Stimulated activated CD8-positive, alpha-beta memory T cell treated with anti-CD3 and anti-CD28 coated beads, Interleukin-4, amount 100 ng/mL, for 4 hours (primary cell): ENCODE data around the gene PEAK3.
"Not testable (repeated sequence)": the region's sequence is repeated elsewhere in the genome, so short reads cannot be mapped to it uniquely, and the experiment has no call there.

Experiments
- DNase-seq, 2 donors: peaks; one replicate each; pipeline ENCODE4 v3.0.0-alpha.2; 2020; ENCODE audit warnings: low read depth in 2 of 2, low spot score in 1 of 2

Gene PEAK3

DNA sequence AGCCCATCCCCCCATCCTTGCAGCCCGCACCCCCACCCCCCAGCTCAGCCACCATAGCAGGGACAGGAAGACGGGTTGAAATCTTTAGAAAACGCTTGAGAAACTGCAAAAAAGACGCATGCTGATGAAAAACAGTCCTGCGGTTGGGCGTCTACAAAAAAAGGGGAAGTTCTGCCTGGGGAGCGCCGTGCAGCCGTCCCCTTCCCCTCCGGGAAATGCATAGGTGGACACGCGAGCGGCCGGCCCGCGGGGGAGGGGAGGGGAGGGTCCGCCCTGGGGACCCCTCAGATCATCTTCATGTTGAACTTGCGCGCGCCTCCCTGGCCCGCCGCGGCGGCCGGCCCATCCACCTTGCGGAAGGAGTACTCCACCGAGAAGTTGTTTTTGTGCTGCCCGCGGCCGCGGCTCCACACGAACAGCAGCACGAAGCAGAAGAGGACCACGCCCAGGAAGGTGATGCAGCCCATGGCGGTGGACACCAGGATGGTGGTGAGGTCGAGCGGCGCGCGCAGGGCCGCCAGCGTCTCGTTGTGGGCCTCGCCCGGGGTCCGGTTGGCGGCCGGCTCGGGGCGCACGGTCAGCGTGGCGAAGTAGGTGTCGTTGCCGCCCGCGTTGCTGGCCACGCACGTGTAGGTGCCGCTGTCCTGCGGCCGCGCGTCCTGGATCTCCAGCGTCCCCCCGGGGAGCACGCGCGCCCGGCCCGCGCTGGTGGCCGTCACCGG is 7.9 kb upstream of the PEAK3 start:
- DNase-seq: no peak

DNA sequence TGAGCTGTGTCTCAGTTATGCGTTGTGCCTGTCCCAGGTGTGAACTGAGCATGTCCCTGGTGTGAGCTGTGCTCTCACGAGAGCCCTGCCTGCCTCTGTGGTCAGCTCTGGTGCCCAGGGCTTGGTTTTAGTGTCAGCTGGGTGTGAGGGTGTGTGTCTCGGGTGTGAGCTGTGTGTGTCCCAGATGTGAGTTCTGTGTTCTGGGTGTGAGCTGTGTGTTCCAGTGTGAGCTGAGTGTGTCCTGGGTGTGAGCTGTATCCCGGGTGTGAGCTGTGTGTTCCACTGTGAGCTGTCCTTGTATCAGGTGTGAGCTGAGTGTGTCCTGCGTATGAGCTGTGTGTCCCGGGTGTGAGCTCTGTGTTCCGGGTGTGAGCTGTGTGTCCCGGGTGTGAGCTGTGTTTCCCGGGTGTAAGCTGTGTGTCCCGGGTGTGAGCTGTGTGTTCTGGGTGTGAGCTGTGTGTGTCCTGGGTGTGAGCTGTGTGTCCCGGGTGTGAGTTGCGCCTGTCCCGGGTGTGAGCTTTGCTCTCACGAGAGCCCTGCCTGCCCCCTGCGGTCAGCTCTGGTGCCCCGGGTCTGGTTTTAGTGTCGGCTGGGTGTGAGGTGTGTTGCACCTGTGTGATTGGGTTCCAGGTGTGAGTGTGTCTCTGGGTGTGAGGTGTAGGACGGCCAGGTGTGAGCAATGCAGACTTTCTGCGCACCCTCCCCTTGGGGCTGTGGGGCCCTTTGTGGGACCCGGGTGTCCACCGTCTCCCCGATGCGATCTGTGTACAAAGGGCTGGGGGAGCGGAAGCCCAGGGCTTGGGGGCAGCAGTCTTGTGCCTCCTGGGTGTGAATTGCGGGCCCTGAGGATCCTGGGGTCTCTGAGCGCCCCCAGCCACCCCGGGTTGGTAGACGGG is 7.1 kb upstream of the PEAK3 start:
- DNase-seq: no peak

DNA sequence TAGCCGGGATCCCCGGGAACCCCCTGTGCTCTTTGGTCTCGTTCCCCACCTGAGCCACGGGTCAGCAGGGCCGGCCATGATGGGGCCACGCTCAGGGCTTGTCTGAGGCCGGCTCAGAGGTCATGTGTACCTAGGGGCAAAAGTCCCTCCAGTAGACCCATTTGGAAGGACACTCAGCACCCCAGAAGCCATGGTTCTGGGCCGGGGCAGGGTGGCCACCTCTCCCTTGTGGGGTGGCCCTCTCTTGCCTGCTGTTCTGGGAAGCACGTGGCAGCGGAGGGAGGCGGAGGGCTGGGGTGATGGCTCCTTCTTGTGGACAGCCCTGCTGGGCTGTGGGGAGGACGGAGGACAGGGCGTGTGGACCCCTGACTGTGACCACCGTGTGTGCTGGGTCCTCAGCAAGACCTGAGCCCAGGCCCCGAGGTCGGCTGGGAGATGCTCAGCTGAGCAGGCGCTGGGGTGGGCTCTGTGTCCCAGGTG is 6.4 kb upstream of the PEAK3 start:
- DNase-seq: no peak

DNA sequence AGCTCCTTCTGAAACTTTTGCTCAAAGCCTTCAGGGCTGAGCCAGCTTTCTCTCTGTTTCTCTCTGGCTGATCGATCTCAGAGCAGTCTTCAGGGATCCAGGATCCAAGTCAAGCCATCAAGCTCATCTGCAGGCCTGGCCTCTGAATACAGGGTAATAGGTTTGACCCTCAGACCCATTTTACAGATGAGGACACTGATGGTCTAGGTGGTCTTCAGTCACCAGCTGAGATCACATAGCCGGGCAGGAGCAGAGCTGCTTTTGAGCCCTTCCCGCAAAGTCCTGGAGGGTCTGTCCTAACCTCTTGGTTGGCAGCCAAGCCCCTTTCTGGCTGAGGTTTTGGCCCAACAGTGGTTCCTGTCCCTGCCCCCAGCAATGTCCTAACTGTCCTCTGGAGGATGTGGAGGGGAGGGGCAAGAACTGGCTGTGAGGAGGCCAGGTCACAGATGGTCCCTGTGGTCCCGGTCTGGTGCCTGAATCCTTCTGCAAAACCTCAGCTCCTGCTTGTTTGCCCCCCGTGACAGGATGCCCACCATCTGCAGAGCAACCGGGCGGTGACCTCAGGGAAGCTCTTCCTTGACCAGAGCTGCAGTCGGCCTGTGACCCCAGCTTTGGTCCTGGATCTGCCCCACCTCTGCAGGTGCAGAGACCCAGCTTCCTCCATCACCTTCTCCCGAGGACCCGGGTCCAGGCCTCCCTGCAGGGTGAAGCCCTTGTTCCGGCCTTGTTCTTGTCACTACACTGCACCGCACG is 5.8 kb upstream of the PEAK3 start:
- DNase-seq: no peak

DNA sequence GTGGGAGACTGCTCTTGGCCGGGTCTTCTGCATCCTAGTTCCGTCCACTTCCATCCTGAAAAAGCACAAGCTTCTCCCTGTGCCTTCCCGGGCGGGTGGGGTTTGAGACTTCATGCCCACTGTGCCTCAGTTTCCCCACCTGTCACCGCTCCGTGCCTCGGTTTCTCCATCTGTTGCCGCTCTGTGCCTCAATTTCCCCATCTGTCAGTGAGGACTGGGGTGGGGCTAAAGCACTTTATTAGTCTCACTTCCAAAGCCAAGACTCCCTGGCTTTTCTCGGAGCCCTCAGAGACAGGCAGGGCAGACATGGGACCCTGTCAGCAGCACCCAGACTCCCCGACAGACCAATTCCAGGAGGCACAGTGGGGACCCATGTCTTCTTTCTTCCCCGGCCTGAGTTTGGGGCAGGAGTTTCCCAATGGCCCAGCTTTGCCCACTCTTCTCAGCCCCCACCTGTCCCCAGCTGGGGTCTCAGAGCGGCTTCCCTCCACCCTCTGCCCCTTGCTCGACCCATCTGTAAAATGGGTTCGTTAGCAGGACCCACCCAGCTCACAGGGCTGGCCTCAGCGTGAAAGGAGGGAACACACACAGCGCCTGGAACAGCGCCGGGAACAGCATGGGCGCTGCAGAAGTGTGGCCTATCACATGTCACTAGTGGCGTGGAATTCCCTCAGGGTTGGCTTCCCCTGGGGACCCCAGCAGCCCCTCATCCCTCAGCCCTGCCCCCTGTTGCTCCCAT is 4.6 kb upstream of the PEAK3 start:
- no peak for DNase-seq

DNA sequence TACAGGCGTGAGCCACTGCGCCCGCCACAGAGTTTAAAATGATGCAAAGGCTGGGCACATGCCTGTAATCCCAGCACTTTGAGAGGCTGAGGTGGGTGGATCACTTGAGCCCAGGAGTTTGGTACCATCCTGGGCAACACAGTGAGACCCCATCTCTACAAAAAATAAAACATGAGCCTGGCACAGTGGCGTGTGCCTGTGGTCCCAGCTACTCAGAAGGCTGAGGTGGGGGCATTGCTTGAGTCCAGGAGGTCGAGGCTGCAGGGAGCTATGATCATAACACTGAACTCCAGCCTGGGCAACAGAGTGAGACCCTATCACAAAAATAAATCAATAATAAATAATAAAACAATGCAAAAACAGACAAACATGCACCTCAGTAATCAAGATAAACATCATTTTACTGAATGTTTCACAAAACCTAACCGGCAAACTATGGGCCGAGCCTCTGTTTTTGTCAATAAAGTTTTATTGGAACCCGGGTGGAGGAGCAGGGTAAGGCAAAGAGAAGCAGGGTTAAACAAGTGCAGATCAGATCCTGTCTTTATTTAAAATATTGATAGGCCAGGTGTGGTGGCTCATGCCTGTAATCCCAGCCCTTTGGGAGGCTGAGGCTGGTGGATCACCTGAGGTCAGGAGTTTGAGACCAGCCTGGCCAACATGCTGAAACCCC is 2.0 kb upstream of the PEAK3 start:
- DNase-seq: no peak

DNA sequence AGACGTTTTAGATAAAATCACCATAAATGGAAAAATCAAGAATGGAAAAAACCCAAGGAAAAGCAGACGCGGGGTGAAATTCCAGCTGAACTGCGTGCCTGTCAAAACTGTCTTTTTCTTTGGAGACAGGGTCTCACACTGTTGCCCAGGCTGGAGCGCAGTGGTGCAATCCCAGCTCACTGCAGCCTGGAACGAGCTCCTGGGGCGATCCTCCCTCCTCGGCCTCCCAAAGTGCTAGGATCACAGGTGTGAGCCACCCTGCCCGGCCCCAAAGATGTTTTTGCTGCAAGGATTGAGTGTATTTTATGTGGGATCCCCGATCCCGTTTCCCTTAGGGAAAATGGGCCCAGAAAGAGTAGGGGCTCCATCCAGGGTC is 875 bp upstream of the PEAK3 start:
- no peak for DNase-seq

DNA sequence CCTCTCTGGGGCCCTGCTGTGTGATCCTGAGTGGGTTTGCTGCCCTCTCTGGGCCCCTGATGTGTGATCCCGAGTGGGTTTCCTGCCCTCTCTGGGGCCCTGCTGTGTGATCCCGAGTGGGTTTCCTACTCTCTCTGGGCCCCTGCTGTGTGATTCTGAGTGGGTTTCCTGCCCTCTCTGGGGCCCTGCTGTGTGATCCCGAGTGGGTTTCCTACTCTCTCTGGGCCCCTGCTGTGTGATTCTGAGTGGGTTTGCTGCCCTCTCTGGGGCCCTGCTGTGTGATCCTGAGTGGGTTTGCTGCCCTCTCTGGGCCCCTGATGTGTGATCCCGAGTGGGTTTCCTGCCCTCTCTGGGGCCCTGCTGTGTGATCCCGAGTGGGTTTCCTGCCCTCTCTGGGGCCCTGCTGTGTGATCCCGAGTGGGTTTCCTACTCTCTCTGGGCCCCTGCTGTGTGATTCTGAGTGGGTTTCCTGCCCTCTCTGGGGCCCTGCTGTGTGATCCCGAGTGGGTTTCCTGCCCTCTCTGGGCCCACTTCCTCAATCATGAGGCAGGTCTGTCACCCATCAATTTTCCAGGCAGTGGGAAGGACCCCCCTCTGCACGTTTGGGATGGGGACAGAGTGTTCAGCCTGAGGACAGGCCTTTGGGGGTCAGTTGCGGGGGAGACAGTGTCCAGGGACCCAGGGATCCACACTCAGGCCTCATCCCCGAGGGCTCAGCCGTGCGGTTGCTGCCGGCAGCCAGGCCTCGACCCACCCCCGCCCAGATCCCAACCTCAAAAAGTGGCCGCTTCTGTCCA is 512 bp downstream of the PEAK3 start:
- not testable (repeated sequence) for DNase-seq

DNA sequence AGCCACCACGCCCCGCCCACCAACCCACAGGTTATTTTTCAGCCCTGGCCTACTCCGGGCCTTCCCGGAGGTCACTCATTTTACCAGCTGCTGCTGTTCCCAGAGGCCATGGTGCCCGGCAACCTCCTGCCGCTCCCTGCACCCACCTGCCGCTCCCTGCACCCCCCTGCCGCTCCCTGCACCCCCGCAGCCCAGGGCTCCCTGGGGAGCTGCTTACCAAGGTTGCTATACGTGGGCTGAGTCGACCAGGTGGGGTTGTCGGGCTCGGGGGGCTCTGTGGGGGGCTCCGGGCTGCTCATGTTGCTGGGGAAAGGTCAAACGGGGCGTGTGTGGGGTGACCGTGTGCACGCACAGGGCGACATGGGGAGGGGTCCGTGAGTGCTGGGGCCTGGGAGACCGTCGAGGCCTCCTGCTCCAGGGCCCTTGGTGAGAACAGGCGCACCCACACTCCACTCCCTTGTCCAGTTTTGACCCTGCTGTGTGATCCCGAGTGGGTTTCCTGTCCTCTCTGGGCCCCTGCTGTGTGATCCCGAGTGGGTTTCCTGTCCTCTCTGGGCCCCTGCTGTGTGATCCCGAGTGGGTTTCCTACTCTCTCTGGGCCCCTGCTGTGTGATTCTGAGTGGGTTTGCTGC is 1.2 kb downstream of the PEAK3 start:
- DNase-seq: no peak

DNA sequence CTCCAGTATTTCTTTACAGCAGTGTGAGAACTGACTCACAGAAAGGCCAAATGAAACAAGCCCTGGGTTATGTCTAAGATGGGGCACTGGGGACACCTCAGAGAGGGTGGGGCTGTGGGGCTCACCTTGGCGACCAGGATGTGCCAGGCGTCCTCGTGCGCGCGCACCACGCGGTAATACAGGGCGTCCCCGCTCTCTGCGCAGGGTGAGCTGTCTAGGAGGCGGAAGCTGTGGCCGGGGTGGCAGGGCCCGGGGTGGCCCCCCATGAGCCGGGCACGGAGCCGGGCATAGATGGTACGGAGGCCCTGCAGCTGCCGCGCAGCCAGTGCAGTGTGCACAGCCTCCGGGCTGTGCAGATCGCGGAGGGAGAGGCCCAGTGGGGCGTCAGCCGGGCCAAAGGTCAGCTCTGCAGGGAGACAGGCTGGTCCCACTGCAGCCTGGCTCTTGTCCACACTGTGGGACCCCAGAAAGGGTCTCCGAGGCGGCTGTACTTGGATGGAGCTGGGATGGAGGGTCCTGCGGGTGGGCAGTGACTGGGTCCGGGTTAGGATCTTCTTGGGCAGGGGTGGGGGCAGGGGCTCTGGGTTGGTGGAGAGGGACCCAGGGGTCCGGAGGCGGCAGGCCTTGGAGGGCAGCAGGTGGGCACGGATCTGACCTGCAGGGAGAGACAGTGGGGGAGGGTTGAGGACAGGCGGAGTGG is 3.4 kb downstream of the PEAK3 start:
- no peak for DNase-seq

DNA sequence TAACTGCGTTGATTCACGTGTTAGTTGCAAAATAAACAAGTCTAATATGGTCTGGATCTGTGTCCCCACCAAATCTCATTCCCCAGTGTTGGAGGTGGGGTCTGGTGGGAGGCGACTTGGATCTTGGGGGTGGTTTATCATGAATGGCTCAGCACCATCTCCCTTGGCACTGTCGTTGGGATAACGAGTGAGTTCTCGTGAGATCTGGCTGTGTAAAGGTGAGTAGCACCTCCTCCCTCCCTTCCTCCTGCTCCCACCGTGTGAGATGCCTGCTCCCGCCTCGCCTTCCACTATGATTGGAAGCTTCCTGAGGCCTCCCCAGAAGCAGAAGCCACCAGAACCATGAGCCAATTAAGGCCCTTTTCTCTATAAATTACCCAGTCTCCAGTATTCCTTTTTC is 4.8 kb downstream of the PEAK3 start:
- DNase-seq: no peak

DNA sequence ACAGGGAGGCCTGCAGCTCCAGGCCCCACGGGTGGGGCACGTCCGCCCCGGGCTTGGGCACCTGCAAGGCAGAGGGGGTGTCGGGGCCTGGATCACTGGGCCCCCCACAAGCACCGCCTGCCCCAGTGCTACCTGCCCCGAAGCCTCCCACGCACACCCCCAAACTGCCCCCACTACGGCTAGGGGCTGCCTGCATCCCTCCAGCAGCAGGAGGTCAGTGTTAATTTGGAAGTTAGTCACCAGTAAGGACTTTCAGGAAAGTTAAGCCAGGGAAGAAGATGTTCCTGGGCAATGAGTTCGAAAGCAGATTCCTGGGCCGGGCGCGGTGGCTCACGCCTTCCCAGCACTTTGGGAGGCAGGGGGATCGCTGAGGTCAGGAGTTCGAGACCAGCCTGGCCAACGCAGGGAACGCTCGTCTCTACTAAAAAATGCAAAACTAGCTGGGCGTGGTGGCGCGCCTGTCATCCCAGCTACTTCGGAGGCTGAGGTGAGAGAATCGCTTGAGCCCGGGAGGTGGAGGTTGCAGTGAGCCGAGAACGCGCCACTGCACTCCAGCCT is 5.5 kb downstream of the PEAK3 start:
- no peak for DNase-seq

DNA sequence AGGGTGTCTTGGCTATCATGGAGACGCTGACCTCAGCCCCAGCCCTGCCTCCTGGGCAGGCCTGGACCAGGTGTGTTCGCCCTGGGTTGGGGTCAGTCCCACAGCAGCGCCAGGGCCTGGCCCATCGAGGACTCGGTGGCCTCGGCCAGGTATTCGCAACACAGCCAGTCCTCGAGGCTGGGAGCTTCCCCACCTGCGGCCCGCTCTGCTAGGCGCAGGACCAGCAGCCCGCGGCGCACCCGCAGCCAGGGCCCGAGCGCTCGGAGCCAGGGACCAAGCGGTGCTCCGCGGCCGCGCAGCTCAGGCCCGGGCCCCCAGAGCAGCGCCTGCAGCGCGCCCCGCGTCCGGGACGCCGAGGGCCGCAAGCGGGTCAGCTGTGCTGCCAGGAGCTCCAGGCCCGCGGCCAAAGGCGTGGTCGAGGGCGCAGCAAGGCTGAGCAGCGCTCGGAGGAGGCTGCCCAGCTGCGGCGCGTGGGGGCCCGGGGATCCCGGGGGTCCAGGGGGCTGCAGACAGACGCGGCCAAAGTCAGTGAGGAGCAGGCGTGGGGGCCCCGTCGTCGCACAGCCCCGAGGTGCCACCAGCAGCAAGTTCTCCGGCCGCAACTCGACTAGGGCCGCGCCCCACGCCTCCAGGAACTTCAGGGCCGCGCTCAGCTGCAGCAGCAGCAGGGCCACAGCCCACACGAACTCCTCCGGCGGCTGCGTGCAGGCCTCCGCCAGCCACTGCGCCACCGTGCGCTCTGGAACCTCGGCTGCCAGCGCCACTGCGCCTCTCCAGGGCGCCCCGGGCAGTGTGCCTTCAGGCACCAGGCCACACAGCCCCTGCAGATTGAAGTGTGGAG is 6.2 kb downstream of the PEAK3 start:
- DNase-seq: no peak

DNA sequence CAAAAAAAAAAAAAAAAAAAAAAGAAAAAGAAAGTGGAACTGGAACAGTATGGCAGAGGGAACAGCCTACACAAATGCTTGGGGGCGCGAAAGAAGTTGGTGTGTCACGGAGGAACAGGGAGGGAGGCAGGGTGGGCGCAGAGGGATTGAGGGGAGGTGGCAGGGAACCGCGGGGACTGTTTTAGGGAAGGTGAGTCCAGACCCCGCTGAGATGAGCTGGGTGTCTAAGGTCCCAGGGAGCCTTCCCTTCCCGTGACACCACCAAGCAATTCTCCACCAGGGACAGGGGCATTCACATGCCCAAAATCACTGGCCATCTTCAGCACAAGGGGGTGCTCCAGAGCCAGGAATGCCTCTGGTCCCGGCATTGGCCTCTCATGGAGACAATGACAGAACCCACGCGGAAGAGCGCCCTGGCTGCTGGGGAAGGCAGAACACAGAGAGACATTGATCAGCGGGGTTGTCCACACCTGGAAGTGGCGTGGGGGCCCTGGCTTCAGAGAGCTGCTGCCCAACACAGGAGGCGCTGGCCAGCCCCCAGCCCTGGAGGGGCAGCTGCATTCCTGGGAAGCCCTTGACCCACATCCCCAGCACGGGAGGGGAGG is 6.9 kb downstream of the PEAK3 start:
- DNase-seq: no peak

DNA sequence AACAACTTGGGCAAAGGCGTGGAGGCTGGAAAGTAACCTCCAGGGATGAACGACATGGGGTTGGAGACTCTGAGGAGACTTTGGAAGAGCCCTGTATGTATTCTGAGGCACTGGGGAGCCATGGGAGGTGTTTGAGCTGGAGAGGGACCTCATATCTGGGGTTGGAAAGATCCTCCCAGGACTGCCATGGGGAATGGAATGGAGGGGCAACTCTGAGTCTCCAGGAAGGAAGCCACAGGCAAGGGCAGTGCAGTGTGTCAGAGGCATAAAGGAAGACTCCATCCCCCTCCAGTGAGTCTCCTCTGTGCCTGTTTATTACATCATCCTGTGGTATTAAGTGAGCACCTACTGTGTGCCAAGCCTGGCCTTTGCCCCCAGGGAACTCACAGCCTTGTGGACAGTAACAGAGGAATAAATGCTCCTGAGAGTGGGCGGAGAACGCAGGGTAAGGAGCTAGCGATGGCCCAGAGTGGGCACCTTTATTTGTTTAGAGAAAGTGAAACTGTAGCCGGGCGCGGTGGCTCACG is 7.7 kb downstream of the PEAK3 start:
- DNase-seq: no peak

DNA sequence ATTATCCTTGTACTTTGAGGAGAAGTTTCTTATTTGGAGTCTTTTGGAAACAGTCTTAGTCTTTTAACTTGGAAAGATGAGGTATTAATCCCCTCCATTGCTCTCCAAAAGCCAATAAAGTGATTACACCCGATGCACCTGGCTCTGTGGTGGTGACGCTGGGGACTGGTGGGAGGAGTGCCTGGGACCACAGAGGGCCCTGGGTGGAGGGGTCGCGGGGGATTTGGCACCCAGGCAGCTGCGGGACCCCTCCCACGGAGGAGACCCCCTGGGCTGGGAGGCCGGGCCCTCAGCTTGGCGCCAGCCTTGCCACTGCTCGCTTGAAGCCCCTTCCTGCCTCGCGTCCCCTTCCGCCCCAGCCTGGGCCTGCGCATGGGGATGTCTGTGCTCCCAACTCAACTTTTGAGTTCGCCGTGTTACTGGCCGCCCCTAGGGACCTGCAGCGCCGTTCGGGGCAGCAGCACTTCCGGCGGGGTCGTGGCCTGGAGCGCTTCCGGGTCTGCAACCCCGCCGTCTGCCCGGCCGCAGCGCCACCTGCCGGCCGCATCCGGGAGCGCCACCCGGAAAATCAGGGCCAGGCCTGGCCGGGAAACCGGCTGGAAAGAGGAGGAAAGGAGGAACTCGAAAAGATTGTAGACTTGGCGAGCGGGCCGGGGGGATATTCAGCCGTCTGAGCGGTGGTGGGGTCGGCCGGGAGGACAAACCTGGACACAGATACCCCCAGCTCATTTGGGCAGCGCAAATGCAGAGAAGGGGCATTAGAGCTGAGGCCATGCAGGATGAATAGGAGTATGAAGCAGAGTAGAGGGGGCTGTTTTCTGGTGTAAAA is 8.4 kb downstream of the PEAK3 start:
- DNase-seq: peak in 1 of 2 donors; percentile 35
